GM23248 (cell line): ENCODE results near the gene GRK6. TPM values are rescaled to one million over a fixed set of nuclear protein-coding genes. Genes with fewer than 3 reads are reported as not detected.

Experiments used
- DNase-seq: peaks from one replicate; pipeline ENCODE4 v3.0.0-alpha.2; 2015
- H2AFZ ChIP-seq: fragments of 200-600 bp; sonication (generic); 2 replicates; pipeline ENCODE4 v1.6.1; 2016; ENCODE audit warnings: antibody characterized with exemption
- H3F3A ChIP-seq: fragments of 200-600 bp; sonication (generic); 2 replicates; pipeline ENCODE4 v1.6.1; 2016; ENCODE audit warnings: mild to moderate bottlenecking, antibody characterized with exemption, mixed run types; ENCODE audit not compliant: insufficient read depth
- H3K27ac ChIP-seq: fragments of 200-600 bp; sonication (generic); 2 replicates; pipeline ENCODE4 v1.5.1; 2016; ENCODE audit warnings: mild to moderate bottlenecking
- H3K27me3 ChIP-seq: fragments of 200-600 bp; sonication (generic); replicated peaks from 2 replicates; pipeline ENCODE4 v1.6.1; 2016; ENCODE audit warnings: mild to moderate bottlenecking; ENCODE audit not compliant: insufficient read depth
- H3K36me3 ChIP-seq: fragments of 200-600 bp; sonication (generic); 2 replicates; pipeline ENCODE4 v1.6.1; 2016; ENCODE audit warnings: low read depth, mild to moderate bottlenecking
- H3K4me1 ChIP-seq: fragments of 200-600 bp; sonication (generic); 2 replicates; pipeline ENCODE4 v1.6.1; 2016; ENCODE audit warnings: mild to moderate bottlenecking; ENCODE audit not compliant: insufficient read depth
- H3K4me2 ChIP-seq: fragments of 200-600 bp; sonication (generic); one replicate; pipeline ENCODE4 v1.6.1; 2016; ENCODE audit warnings: mild to moderate bottlenecking; ENCODE audit not compliant: unreplicated experiment
- H3K4me3 ChIP-seq: fragments of 200-600 bp; sonication (generic); 2 replicates; pipeline ENCODE4 v1.5.1; 2016; ENCODE audit warnings: mild to moderate bottlenecking
- H3K79me2 ChIP-seq: fragments of 200-600 bp; sonication (generic); 2 replicates; pipeline ENCODE4 v1.6.1; 2016; ENCODE audit warnings: mild to moderate bottlenecking; ENCODE audit not compliant: insufficient read depth
- H3K9ac ChIP-seq: fragments of 200-600 bp; sonication (generic); 2 replicates; pipeline ENCODE4 v1.6.1; 2016; ENCODE audit warnings: mild to moderate bottlenecking
- H3K9me2 ChIP-seq: fragments of 200-600 bp; sonication (generic); 2 replicates; pipeline ENCODE4 v1.6.1; 2016; ENCODE audit warnings: mixed run types, mild to moderate bottlenecking, moderate library complexity; ENCODE audit not compliant: insufficient read depth
- H3K9me3 ChIP-seq: fragments of 200-600 bp; sonication (generic); one replicate; pipeline ENCODE4 v1.6.1; 2017; ENCODE audit warnings: low read depth
- H4K20me1 ChIP-seq: fragments of 200-600 bp; sonication (generic); 2 replicates; pipeline ENCODE4 v1.6.0; 2016; ENCODE audit not compliant: insufficient read depth
- EZH2 ChIP-seq: fragments of 200-600 bp; sonication (generic); IDR thresholded peaks from 2 replicates; pipeline ENCODE4 v1.6.1; 2018; ENCODE audit warnings: antibody characterized with exemption, mild to moderate bottlenecking; ENCODE audit not compliant: insufficient read depth, poor library complexity, severe bottlenecking
- EZH2phosphoT487 ChIP-seq: fragments of 200-600 bp; sonication (generic); IDR thresholded peaks from 2 replicates; pipeline ENCODE4 v1.6.1; 2018; ENCODE audit warnings: antibody characterized with exemption, moderate library complexity, mild to moderate bottlenecking, low read depth; ENCODE audit not compliant: insufficient read depth
- WGBS, 2 experiments: methylation state at CpG; one replicate each; pipeline ENCODE4 v1.1.6; 2015 to 2017; ENCODE audit warnings: low lambda C conversion rate in 2 of 2, low coverage in 1 of 2; ENCODE audit errors: missing lambda C conversion rate in 2 of 2; 5-methylcytosine and 5-hydroxymethylcytosine counted together
- in situ Hi-C: fragments of 300-500 bp; cut with MboI; formaldehyde crosslinking; loops from 2 replicates; pipeline ENCODE4 v1.15.0; 2020
- polyA plus RNA-seq: library from polyadenylated mRNA; unstranded; fragments of >200 nt; fragmentation: Nextera tagmentation; extraction: Ambion mirVana; gene quantifications from 2 replicates; pipeline ENCODE4 v1.2.1, GENCODE V29; 2016
- total RNA-seq: library from RNA; depleted of rRNA; stranded (reverse); fragments of >200 nt; shearing (Covaris generic); gene quantifications from 2 replicates; pipeline ENCODE4 v1.2.3, GENCODE V29; 2014

The GRK6 gene
- total and polyA plus RNA-seq, 2 experiments from 2014 or later, result 7.7 to 30.4 TPM

- Histone ChIP-seq H3K27me3 (no peaks in the 10 kb centered on the region), H3K9me3 (no peaks in the 10 kb centered on the region), H3K36me3 (no peaks in the 10 kb centered on the region), H4K20me1 (no peaks in the 10 kb centered on the region), H3K4me2 (no peak overlapping the region), H3K9me2 (no peaks in the 10 kb centered on the region), H3K4me3 (no peak overlapping the region), H2AFZ (no peak overlapping the region), H3K9ac (no peak overlapping the region), H3K79me2 (peaks cover 28% of the 10 kb centered on the region), H3F3A (no peaks in the 10 kb centered on the region), H3K27ac (no peak overlapping the region), H3K4me1 (peaks cover 10% of the 10 kb centered on the region)
- TF ChIP-seq EZH2 (no peak), EZH2phosphoT487 (no peak)
- in situ Hi-C loops, result no loop called here
- no peak for DNase-seq
- WGBS, 2 experiments, result 89 to 92% methylated on average over 26 of the region's 26 CpGs
Observed at GRCh38 chr5:177430140-177430951, 3.9 kb downstream of the GRK6 start.

GRCh38 chr5:177430972-177431316, 4.5 kb downstream of the GRK6 start:
- H3K36me3 ChIP-seq, result no peaks in the 10 kb centered on the region

GRCh38 chr5:177431317-177432142, 5.1 kb downstream of the GRK6 start:
- WGBS, 2 experiments, result 94 to 97% methylated on average over 25 to 27 of the region's 29 CpGs
- H3K4me1 ChIP-seq, result peaks cover 10% of the 10 kb centered on the region
- no peak overlapping the region for H3K9ac ChIP-seq
- no peak overlapping the region for H3K4me3 ChIP-seq
- H4K20me1 ChIP-seq, result no peaks in the 10 kb centered on the region
- TF ChIP-seq EZH2phosphoT487, result no peak
- TF ChIP-seq EZH2, result no peak
- no peaks in the 10 kb centered on the region for H3K27me3 ChIP-seq
- no peak overlapping the region for H2AFZ ChIP-seq
- in situ Hi-C loops, result no loop called here
- H3K4me2 ChIP-seq, result no peak overlapping the region
- H3K36me3 ChIP-seq, result no peaks in the 10 kb centered on the region
- H3F3A ChIP-seq, result no peaks in the 10 kb centered on the region
- no peaks in the 10 kb centered on the region for H3K9me2 ChIP-seq
- H3K79me2 ChIP-seq, result peaks cover 28% of the 10 kb centered on the region
- DNase-seq, result no peak
- H3K27ac ChIP-seq, result no peak overlapping the region
- H3K9me3 ChIP-seq, result no peaks in the 10 kb centered on the region

More at GRCh38 chr5:177430972-177431316, 4.5 kb downstream of the GRK6 start:
- no peaks in the 10 kb centered on the region for H4K20me1 ChIP-seq
- peaks cover 10% of the 10 kb centered on the region for H3K4me1 ChIP-seq
- H3K9me3 ChIP-seq, result no peaks in the 10 kb centered on the region
- H3K27ac ChIP-seq, result no peak overlapping the region
- DNase-seq, result no peak
- no peak overlapping the region for H2AFZ ChIP-seq
- H3K4me2 ChIP-seq, result no peak overlapping the region
- H3K4me3 ChIP-seq, result no peak overlapping the region
- H3K9ac ChIP-seq, result no peak overlapping the region
- peaks cover 28% of the 10 kb centered on the region for H3K79me2 ChIP-seq
- H3F3A ChIP-seq, result no peaks in the 10 kb centered on the region
- H3K27me3 ChIP-seq, result no peaks in the 10 kb centered on the region
- in situ Hi-C loops, result no loop called here
- TF ChIP-seq EZH2phosphoT487 (no peak), EZH2 (no peak)
- WGBS, 2 experiments, result 95 to 98% methylated on average over 5 to 7 of the region's 7 CpGs
- no peaks in the 10 kb centered on the region for H3K9me2 ChIP-seq

- Histone ChIP-seq H3K9me2 (no peaks in the 10 kb centered on the region), H3K4me1 (peaks cover 8% of the 10 kb centered on the region), H3F3A (no peaks in the 10 kb centered on the region), H2AFZ (no peak overlapping the region), H3K79me2 (peaks cover 24% of the 10 kb centered on the region), H3K27ac (no peak overlapping the region), H3K9ac (no peak overlapping the region), H3K36me3 (no peaks in the 10 kb centered on the region; the same call in 1 of the 2 replicates), H4K20me1 (no peaks in the 10 kb centered on the region), H3K9me3 (no peaks in the 10 kb centered on the region), H3K4me3 (no peak overlapping the region), H3K4me2 (no peak overlapping the region), H3K27me3 (no peaks in the 10 kb centered on the region)
- no peak for DNase-seq
- in situ Hi-C loops, result no loop called here
- TF ChIP-seq EZH2phosphoT487, result no peak
- TF ChIP-seq EZH2, result no peak
- 87 to 90% methylated on average over 16 to 17 of the region's 18 CpGs for WGBS, 2 experiments
Observed at GRCh38 chr5:177432143-177432838, 5.8 kb downstream of the GRK6 start.
